HG03060 (cell line): ENCODE results near the gene LETMD1.
"Not testable (repeated sequence)": the region's sequence is repeated elsewhere in the genome, so short reads cannot be mapped to it uniquely, and the experiment has no call there.

Experiments
- ATAC-seq: cut with Tn5 transposase; IDR thresholded peaks from one replicate; pipeline ENCODE4 v1.9.1; 2021; ENCODE audit warnings: low read depth, moderate number of reproducible peaks; ENCODE audit not compliant: unreplicated experiment

The LETMD1 gene

GRCh38 chr12:51076236-51076930, 28.3 kb downstream of the LETMD1 start:
- no peak for ATAC-seq

GRCh38 chr12:51077930-51078329, 29.8 kb downstream of the LETMD1 start:
- no peak for ATAC-seq

- not testable (repeated sequence) for ATAC-seq
These were observed 30.2 kb downstream of the LETMD1 start for GRCh38 chr12:51078346-51078745.

DNA sequence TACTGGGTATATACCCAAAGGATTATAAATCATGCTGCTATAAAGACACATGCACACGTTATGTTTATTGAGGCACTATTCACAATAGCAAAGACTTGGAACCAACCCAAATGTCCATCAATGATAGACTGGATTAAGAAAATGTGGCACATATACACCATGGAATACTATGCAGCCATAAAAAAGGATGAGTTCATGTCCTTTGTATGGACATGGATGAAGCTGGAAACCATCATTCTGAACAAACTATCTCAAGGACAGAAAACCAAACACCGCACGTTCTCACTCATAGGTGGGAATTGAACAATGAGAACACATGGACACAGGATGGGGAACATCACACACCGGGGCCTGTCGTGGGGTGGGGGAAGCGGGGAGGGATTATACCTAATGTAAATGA, 30.7 kb downstream of the LETMD1 start:
- ATAC-seq: not testable (repeated sequence)

GRCh38 chr12:51080136-51080535, 32.0 kb downstream of the LETMD1 start:
- no peak for ATAC-seq

DNA sequence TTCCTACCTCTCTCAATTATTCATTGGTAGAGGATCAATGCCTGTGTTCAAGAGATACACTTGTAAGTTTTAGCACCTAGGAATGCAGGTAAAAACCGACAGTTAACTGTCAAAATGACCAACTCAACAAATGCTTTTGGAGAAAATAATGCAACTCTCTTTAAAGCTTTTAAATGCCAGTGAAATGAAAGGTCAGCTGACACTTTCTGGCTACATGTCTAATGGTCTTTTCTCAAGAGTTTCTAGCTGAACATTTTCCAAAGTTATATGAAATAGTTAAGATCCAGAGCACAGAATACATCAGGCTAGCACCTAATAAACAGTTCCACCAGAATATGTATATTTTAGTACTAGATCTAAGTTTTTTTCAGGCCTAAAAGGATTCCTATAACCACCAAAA, 33.3 kb downstream of the LETMD1 start:
- no peak for ATAC-seq

- ATAC-seq: no peak
These were observed 34.5 kb downstream of the LETMD1 start for GRCh38 chr12:51082561-51083125.

DNA sequence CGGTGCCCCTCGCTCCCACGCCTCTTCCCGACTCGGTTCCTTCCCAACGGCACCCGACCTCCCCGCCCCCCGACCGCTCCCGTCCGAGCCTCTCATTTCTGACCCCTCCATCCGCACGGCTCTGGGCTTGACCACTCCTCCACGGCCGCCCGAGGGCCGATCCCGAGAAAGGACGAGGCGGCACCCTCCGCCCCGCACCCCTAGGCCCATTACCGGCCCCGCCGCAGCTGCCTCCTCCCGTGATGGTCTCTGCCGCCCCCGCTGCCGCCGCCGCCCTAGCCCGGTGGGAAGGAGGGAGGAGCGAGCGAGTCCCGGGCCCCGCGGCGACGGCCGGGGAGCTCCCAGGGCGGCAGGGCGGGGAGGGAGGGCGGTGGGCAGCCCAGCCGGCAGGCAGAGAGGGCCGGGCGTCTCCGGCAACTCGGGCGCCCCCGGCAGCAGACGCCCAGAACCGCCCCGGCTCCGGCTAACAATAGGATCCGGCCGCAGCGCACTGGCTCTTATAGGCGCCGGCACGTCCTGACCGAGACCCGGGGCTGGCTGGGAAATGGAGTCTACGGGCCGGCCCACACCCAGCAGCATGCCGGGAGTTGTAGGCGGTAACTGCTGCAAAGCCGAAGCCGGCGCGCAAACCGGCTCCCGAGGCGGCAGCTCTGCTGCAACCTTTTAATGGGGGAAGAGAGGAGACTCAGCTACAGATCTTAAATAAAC, 35.2 kb downstream of the LETMD1 start, which contains the start of gene CSRNP2:
TSS of gene CSRNP2 (minus strand) at position 471 of the 708 bp plus-strand sequence. CDS start 7,035 bp downstream, outside the sequence.
- peak; percentile 76 for ATAC-seq

DNA sequence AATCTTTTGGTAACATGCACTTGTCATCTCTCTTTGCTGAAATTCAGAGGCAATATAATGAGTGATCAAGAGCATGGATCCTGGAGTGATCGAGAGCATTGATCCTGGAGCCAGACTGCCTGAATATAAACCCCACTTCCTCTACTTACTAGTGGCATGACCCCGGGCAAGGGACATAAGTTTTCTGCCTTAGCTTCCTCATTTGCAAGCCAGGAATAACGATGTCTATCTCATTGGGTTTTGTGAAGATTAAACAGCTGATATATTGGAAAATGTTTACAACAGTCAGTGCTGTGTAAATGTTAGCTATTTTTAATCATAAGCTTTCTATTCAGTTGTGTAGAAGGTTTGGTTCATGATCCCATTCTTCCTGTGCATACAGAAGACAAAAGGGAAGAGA, 37.6 kb downstream of the LETMD1 start:
- no peak for ATAC-seq

DNA sequence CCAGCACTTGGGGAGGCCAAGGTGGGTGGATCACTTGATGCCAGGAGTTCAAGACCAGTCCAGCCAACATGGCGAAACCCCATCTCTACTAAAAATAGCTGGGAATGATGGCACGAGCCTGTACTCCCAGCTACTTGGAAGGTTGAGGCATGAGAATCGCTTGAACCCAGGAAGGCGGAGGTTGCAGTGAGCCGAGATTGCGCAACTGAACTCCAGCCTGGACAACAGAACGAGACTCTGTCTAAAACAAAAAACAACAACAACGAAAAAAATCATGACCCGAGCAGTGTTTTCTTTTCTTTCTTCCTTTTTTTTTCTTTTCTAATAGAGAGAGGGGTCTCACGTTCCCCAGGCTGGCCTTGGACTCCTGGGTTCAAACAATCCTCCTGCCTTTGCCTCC, 38.8 kb downstream of the LETMD1 start:
- no peak for ATAC-seq

DNA sequence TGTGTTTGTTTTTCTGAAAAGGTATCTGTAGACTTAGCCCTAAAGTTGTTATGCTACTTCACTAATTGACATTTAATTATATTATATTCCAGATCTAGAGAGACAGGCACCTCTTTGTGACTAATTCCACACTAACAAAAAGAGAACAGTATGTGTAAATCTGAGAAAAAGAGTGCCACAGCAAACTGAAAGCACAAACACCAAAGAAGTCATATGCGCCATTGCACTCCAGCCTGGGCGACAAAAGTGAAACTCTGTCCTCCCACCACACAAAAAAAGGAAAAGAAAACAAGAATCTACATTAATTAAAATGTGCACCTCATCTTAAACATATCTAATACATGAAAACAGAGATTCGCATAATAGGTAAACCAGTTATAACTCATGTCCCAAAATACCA, 39.7 kb downstream of the LETMD1 start:
- ATAC-seq: no peak

- ATAC-seq: no peak
These were observed 42.6 kb downstream of the LETMD1 start for GRCh38 chr12:51090705-51091229.

- ATAC-seq: no peak
These were observed 50.5 kb downstream of the LETMD1 start for GRCh38 chr12:51098611-51099010.

DNA sequence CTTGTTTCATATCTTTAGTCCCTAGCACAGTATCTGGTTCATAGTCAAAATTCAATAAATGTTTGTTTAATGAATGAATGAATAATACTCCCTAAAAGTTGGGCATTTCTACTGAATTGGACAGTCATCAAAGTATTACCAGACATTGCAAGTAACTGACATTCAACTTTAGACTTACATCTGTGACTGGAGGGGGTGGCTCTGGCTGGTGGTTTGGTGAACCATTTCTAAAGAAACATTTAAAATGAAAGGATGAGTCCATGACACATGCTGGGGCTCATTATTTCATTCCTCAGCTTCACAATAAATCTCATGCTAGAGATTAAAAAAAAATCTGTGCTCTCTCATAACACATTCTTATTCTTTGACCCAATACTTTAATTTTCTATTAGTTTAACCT, 55.9 kb downstream of the LETMD1 start:
- no peak for ATAC-seq

GRCh38 chr12:51108136-51108535, 60.0 kb downstream of the LETMD1 start:
- no peak for ATAC-seq
